A673 (cell line): ENCODE results near the gene ABCA13.

Experiments
- EZH2 ChIP-seq: fragments of 200-600 bp; sonication (generic); IDR thresholded peaks from 2 replicates; pipeline ENCODE4 v1.6.1; 2017; ENCODE audit warnings: borderline replicate concordance, low read depth, mild to moderate bottlenecking, mixed read lengths, antibody characterized with exemption, low read length; ENCODE audit not compliant: poor library complexity, severe bottlenecking
- TF ChIP-seq, protein P1 (sequence below): fragments of 300-800, 200-600 bp; sonication (generic); conservative IDR thresholded peaks from 2 replicates; pipeline ENCODE4 v1.5.1; 2017; ENCODE audit warnings: low read depth, mild to moderate bottlenecking, antibody characterized with exemption, low read length, moderate library complexity, mixed read lengths

DNA sequence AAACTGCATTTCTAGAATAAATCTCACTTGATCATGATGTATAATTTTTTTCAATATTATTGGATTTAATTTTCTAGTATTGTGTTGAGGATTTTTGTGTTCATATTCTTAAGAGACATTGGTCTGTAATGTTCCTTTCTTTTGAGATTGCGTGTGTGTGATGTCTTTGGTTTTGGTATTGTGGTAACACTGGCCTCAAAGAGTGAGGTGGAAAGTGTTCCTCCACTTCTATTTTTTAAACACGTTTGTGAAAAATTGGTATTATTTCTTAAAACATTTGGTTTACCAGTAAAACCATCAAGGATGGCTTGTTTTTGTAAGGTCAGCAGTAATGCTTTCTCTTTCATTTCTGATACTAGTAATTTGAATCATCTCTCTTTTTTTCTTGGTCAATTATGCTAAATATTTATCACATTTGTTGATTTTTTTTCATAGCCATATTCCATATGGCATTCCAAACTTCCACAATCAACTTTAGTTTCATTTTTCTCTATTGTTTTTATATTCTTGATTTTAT lies 462.9 kb downstream of the ABCA13 start:
- TF ChIP-seq, protein P1, sequence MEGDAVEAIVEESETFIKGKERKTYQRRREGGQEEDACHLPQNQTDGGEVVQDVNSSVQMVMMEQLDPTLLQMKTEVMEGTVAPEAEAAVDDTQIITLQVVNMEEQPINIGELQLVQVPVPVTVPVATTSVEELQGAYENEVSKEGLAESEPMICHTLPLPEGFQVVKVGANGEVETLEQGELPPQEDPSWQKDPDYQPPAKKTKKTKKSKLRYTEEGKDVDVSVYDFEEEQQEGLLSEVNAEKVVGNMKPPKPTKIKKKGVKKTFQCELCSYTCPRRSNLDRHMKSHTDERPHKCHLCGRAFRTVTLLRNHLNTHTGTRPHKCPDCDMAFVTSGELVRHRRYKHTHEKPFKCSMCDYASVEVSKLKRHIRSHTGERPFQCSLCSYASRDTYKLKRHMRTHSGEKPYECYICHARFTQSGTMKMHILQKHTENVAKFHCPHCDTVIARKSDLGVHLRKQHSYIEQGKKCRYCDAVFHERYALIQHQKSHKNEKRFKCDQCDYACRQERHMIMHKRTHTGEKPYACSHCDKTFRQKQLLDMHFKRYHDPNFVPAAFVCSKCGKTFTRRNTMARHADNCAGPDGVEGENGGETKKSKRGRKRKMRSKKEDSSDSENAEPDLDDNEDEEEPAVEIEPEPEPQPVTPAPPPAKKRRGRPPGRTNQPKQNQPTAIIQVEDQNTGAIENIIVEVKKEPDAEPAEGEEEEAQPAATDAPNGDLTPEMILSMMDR, result no peak
- TF ChIP-seq EZH2, result no peak
